DOHH2 (cell line): ENCODE measurements around the gene RUSC1.
A peak's percentile ranks its signal among the peaks of the same experiment; 100 is the strongest.

Experiments used
- H3F3A ChIP-seq: fragments of 200-600 bp; sonication (generic), shearing (Covaris generic); 2 replicates; pipeline ENCODE4 v1.6.0; 2016; ENCODE audit warnings: antibody characterized with exemption, mild to moderate bottlenecking; ENCODE audit not compliant: control insufficient read depth, insufficient read depth
- H3K27ac ChIP-seq: fragments of 200-600 bp; sonication (generic); 2 replicates; pipeline ENCODE4 v1.5.1; 2014; ENCODE audit warnings: low read depth, mild to moderate bottlenecking, low read length, moderate library complexity
- H3K27me3 ChIP-seq: fragments of 200-600 bp; sonication (generic); 2 replicates; pipeline ENCODE4 v1.6.1; 2014; ENCODE audit warnings: mild to moderate bottlenecking, low read length, mixed read lengths; ENCODE audit not compliant: control insufficient read depth
- H3K36me3 ChIP-seq: fragments of 200-600 bp; sonication (generic); 2 replicates; pipeline ENCODE4 v1.6.1; 2014; ENCODE audit warnings: mild to moderate bottlenecking, low read length, moderate library complexity, mixed read lengths; ENCODE audit not compliant: control insufficient read depth
- H3K4me1 ChIP-seq: fragments of 200-600 bp; sonication (generic); 2 replicates; pipeline ENCODE4 v1.6.1; 2014; ENCODE audit warnings: mild to moderate bottlenecking, low read length, mixed read lengths; ENCODE audit not compliant: control insufficient read depth
- H3K4me2 ChIP-seq: fragments of 200-600 bp; sonication (generic); 2 replicates; pipeline ENCODE4 v1.6.0; 2014; ENCODE audit warnings: mild to moderate bottlenecking, low read length, moderate library complexity
- H3K4me3 ChIP-seq: fragments of 200-600 bp; sonication (generic); 2 replicates; pipeline ENCODE4 v1.5.1; 2014; ENCODE audit warnings: mild to moderate bottlenecking, low read length, mixed read lengths
- H3K79me2 ChIP-seq: fragments of 200-600 bp; sonication (generic); 2 replicates; pipeline ENCODE4 v1.6.1; 2014; ENCODE audit warnings: mild to moderate bottlenecking, low read length, mixed read lengths; ENCODE audit not compliant: control insufficient read depth
- H3K9me2 ChIP-seq: fragments of 200-600 bp; sonication (generic); replicated peaks from 2 replicates; pipeline ENCODE4 v1.6.1; 2014; ENCODE audit warnings: mild to moderate bottlenecking, low read length, mixed read lengths; ENCODE audit not compliant: control insufficient read depth
- H3K9me3 ChIP-seq: fragments of 200-600 bp; sonication (generic); 2 replicates; pipeline ENCODE4 v1.6.1; 2014; ENCODE audit warnings: antibody characterized with exemption, low read length, mixed read lengths; ENCODE audit not compliant: control insufficient read depth, insufficient read depth
- H4K20me1 ChIP-seq: fragments of 200-600 bp; sonication (generic); 2 replicates; pipeline ENCODE4 v1.6.0; 2014; ENCODE audit warnings: low read depth, mild to moderate bottlenecking, antibody characterized with exemption, low read length, moderate library complexity; ENCODE audit not compliant: control insufficient read depth, insufficient read depth
- EZH2phosphoT487 ChIP-seq: fragments of 200-600 bp; sonication (generic); IDR thresholded peaks from 2 replicates; pipeline ENCODE4 v1.6.1; 2017; ENCODE audit warnings: borderline replicate concordance, mild to moderate bottlenecking, antibody characterized with exemption, low read length, moderate library complexity, mixed read lengths
- TF ChIP-seq, protein P1 (sequence below): fragments of 200-600 bp; sonication (generic); IDR thresholded peaks from one replicate; pipeline ENCODE4 v1.5.1; 2014; ENCODE audit warnings: antibody characterized with exemption, mild to moderate bottlenecking, low read depth, low read length; ENCODE audit not compliant: poor library complexity, severe bottlenecking

Gene RUSC1

GRCh38 chr1:155319536-155319935 is 1.2 kb upstream of the RUSC1 start:
- peak overlapping the region; percentile 29; the same call in 1 of the 2 replicates for H3K27ac ChIP-seq
- no peak overlapping the region for H3K4me3 ChIP-seq
- H3K9me2 ChIP-seq, result no peaks in the 10 kb centered on the region
- peaks cover 31% of the 10 kb centered on the region for H3K4me1 ChIP-seq
- H3K36me3 ChIP-seq, result peaks cover 49% of the 10 kb centered on the region
- peaks cover 6% of the 10 kb centered on the region for H3K79me2 ChIP-seq
- H3F3A ChIP-seq, result peaks cover 38% of the 10 kb centered on the region
- peak overlapping the region; percentile 47 for H3K4me2 ChIP-seq
- no peaks in the 10 kb centered on the region for H3K27me3 ChIP-seq
- TF ChIP-seq, protein P1, sequence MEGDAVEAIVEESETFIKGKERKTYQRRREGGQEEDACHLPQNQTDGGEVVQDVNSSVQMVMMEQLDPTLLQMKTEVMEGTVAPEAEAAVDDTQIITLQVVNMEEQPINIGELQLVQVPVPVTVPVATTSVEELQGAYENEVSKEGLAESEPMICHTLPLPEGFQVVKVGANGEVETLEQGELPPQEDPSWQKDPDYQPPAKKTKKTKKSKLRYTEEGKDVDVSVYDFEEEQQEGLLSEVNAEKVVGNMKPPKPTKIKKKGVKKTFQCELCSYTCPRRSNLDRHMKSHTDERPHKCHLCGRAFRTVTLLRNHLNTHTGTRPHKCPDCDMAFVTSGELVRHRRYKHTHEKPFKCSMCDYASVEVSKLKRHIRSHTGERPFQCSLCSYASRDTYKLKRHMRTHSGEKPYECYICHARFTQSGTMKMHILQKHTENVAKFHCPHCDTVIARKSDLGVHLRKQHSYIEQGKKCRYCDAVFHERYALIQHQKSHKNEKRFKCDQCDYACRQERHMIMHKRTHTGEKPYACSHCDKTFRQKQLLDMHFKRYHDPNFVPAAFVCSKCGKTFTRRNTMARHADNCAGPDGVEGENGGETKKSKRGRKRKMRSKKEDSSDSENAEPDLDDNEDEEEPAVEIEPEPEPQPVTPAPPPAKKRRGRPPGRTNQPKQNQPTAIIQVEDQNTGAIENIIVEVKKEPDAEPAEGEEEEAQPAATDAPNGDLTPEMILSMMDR, result no peak
- TF ChIP-seq EZH2phosphoT487, result no peak
- H4K20me1 ChIP-seq, result 0 out of 2 replicates have a peak, but pooled peaks cover 4% of the 10 kb centered on the region
- H3K9me3 ChIP-seq, result no peaks in the 10 kb centered on the region

DNA sequence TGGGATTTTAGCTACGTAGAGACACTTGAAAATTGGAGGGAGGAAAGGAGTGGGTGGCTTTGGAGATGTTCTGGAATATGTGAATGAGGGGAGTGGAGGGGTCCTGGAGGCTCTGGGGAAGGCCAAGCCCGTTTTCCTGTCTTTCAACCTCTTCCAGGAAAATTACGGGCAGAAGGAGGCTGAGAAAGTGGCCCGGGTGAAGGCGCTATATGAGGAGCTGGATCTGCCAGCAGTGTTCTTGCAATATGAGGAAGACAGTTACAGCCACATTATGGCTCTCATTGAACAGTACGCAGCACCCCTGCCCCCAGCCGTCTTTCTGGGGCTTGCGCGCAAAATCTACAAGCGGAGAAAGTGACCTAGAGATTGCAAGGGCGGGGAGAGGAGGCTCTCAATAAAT is 442 bp upstream of the RUSC1 start:
- Histone ChIP-seq H4K20me1 (0 out of 2 replicates have a peak, but pooled peaks cover 4% of the 10 kb centered on the region), H3K4me1 (peaks cover 37% of the 10 kb centered on the region), H3K79me2 (peaks cover 9% of the 10 kb centered on the region), H3K36me3 (peaks cover 42% of the 10 kb centered on the region), H3K27ac (peak overlapping the region; percentile 29), H3K9me2 (no peaks in the 10 kb centered on the region), H3K27me3 (no peaks in the 10 kb centered on the region), H3K4me2 (peak overlapping the region; percentile 47), H3F3A (peaks cover 35% of the 10 kb centered on the region), H3K4me3 (peak overlapping the region; percentile 46), H3K9me3 (no peaks in the 10 kb centered on the region)
- TF ChIP-seq, protein P1, result no peak
- no peak for TF ChIP-seq EZH2phosphoT487

GRCh38 chr1:155321639-155322503 is 1.2 kb downstream of the RUSC1 start:
- Histone ChIP-seq H3K9me2 (no peaks in the 10 kb centered on the region), H4K20me1 (0 out of 2 replicates have a peak, but pooled peaks cover 4% of the 10 kb centered on the region), H3K36me3 (peaks cover 46% of the 10 kb centered on the region), H3K4me2 (peak overlapping the region; percentile 100), H3K4me3 (peak overlapping the region; percentile 99), H3K27me3 (no peaks in the 10 kb centered on the region), H3K4me1 (peaks cover 48% of the 10 kb centered on the region), H3K9me3 (no peaks in the 10 kb centered on the region), H3K27ac (no peak overlapping the region), H3K79me2 (peaks cover 10% of the 10 kb centered on the region), H3F3A (peaks cover 32% of the 10 kb centered on the region)
- TF ChIP-seq EZH2phosphoT487, result no peak
- TF ChIP-seq, protein P1, result no peak
